Endothelial cell of umbilical vein (primary cell): Measurements from ENCODE around the gene TMEM254.

Source experiments
- EZH2 ChIP-seq: IDR thresholded peaks from 2 replicates; pipeline ENCODE4 v1.6.1; 2012; ENCODE audit warnings: borderline replicate concordance, low read depth, mild to moderate bottlenecking, moderate library complexity, low read length, inconsistent platforms; ENCODE audit not compliant: severe bottlenecking
- POLR2A ChIP-seq: IDR thresholded peaks from 2 replicates; pipeline ENCODE4 v1.6.1; 2012; ENCODE audit warnings: low read depth, mild to moderate bottlenecking, control low read depth, low read length
- TF ChIP-seq, protein P1 (sequence below), 2 donors: IDR thresholded peaks; 1 replicate in 1 of 2; 2 replicates in 1 of 2; pipeline ENCODE4 v1.5.1; 2011; ENCODE audit warnings: low read length in 2 of 2, mild to moderate bottlenecking in 2 of 2, moderate library complexity in 2 of 2, control low read depth in 1 of 2, inconsistent platforms in 1 of 2, low read depth in 1 of 2; ENCODE audit not compliant: insufficient read depth in 1 of 2; ENCODE audit errors: extremely low read depth in 1 of 2

DNA sequence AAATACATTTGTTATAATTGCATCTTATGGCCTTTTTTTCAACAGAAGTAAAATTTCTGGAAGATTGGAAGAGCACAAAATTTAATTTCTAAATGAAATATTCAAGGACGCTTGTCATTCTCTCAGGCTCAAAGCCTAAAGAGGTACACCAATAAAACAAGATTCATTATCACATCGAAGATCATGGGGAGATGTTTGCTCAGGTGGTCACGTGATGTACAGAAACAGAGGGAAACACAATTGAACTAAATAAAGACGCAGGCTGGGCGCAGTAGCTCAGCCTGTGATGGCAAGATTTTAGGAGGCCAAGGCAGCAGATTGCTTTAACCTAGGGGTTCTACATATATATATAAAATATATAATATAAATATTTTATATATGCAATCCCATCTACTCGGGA lies 37.3 kb upstream of the TMEM254 start:
- TF ChIP-seq, protein P1, sequence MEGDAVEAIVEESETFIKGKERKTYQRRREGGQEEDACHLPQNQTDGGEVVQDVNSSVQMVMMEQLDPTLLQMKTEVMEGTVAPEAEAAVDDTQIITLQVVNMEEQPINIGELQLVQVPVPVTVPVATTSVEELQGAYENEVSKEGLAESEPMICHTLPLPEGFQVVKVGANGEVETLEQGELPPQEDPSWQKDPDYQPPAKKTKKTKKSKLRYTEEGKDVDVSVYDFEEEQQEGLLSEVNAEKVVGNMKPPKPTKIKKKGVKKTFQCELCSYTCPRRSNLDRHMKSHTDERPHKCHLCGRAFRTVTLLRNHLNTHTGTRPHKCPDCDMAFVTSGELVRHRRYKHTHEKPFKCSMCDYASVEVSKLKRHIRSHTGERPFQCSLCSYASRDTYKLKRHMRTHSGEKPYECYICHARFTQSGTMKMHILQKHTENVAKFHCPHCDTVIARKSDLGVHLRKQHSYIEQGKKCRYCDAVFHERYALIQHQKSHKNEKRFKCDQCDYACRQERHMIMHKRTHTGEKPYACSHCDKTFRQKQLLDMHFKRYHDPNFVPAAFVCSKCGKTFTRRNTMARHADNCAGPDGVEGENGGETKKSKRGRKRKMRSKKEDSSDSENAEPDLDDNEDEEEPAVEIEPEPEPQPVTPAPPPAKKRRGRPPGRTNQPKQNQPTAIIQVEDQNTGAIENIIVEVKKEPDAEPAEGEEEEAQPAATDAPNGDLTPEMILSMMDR (IDR thresholded peaks at IDR 0.05; ENCODE audit: extremely low read depth in 1 of 2, insufficient read depth in 1 of 2, low read depth in 1 of 2, low read length in 2 of 2) = no peak
- TF ChIP-seq POLR2A (no peak), EZH2 (no peak)
